Mesodermal cell (in vitro differentiated cells): ENCODE measurements around the gene FAM111A.

Experiments
- H3K27ac ChIP-seq: 2 replicates; pipeline ENCODE4 v1.7.0; 2013; ENCODE audit warnings: mild to moderate bottlenecking, low read depth, low read length, moderate library complexity; ENCODE audit not compliant: severe bottlenecking
- H3K36me3 ChIP-seq: 2 replicates; pipeline ENCODE4 v1.7.1; 2013; ENCODE audit warnings: mild to moderate bottlenecking, low read length, moderate library complexity; ENCODE audit not compliant: control insufficient read depth, insufficient read depth
- H3K4me1 ChIP-seq: one replicate; pipeline ENCODE4 v1.7.1; 2013; ENCODE audit warnings: mild to moderate bottlenecking, low read length; ENCODE audit not compliant: insufficient read depth, control insufficient read depth, poor library complexity, severe bottlenecking
- H3K4me3 ChIP-seq: 2 replicates; pipeline ENCODE4 v1.7.0; 2013; ENCODE audit warnings: low read length, control low read depth, mild to moderate bottlenecking; ENCODE audit not compliant: insufficient read depth, poor library complexity, severe bottlenecking; ENCODE audit errors: extremely low read depth
- H3K9me3 ChIP-seq: 2 replicates; pipeline ENCODE4 v1.7.1; 2013; ENCODE audit warnings: mild to moderate bottlenecking, low read length, moderate library complexity; ENCODE audit not compliant: control insufficient read depth
- WGBS, 2 experiments: methylation state at CpG; one replicate each; pipeline ENCODE4 v1.1.5; 2013; ENCODE audit warnings: missing lambda C conversion rate in 2 of 2; ENCODE audit not compliant: insufficient coverage in 2 of 2; 5-methylcytosine and 5-hydroxymethylcytosine counted together

FAM111A gene

GRCh38 chr11:59144579-59145345 lies 2.1 kb downstream of the FAM111A start:
- Histone ChIP-seq H3K36me3 (no peaks in the 10 kb centered on the region), H3K27ac (no peak overlapping the region), H3K9me3 (no peaks in the 10 kb centered on the region), H3K4me1 (no peaks in the 10 kb centered on the region), H3K4me3 (peak overlapping the region; percentile 21)
- WGBS, 2 experiments, result 8 to 10% methylated on average over 20 to 36 of the region's 39 CpGs

DNA sequence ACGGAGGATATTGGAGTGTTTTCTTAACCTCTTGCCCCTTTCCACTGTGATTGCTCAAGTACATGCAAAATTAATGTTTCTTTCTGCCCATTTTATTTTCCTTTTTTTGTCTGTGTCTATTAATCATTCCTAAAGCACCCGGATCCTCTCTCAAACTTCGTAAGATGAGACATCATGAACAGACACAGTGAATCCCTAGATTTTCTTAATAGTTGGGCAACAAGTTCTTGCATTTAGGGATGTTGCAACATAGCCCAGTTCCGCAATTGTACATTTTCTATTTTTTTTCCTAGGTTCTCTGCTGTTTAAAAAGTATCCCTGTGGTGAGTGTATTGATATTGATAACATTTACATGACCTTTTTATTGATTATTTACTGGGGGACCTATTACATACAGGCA lies 2.9 kb downstream of the FAM111A start:
- WGBS, 2 experiments, result 92% methylated on average over 2 of the region's 4 CpGs; no CpG with 5 or more reads in 1 of the 2 experiments
- no peak overlapping the region for H3K27ac ChIP-seq
- no peak overlapping the region for H3K4me3 ChIP-seq

GRCh38 chr11:59151761-59152160 lies 9.1 kb downstream of the FAM111A start:
- H3K36me3 ChIP-seq, result no peaks in the 10 kb centered on the region
- 67 to 91% methylated on average over 1 of the region's 1 CpG for WGBS, 2 experiments
- no peak overlapping the region for H3K4me3 ChIP-seq
- no peaks in the 10 kb centered on the region for H3K9me3 ChIP-seq
- no peak overlapping the region for H3K27ac ChIP-seq
- H3K4me1 ChIP-seq, result no peaks in the 10 kb centered on the region

More for the DNA sequence above, 2.9 kb downstream of the FAM111A start:
- Histone ChIP-seq H3K36me3 (no peaks in the 10 kb centered on the region), H3K4me1 (no peaks in the 10 kb centered on the region), H3K9me3 (no peaks in the 10 kb centered on the region)

DNA sequence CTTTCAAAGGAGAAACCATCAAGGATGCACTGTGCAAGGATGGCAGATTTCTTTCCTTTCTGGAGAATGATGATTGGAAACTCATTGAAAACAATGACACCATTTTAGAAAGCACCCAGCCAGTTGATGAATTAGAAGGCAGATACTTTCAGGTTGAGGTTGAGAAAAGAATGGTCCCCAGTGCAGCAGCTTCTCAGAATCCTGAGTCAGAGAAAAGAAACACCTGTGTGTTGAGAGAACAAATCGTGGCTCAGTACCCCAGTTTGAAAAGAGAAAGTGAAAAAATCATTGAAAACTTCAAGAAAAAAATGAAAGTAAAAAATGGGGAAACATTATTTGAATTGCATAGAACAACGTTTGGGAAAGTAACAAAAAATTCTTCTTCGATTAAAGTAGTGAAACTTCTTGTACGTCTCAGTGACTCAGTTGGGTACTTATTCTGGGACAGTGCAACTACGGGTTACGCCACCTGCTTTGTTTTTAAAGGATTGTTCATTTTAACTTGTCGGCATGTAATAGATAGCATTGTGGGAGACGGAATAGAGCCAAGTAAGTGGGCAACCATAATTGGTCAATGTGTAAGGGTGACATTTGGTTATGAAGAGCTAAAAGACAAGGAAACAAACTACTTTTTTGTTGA lies 9.8 kb downstream of the FAM111A start:
- Histone ChIP-seq H3K27ac (no peak overlapping the region), H3K4me3 (no peak overlapping the region), H3K9me3 (no peaks in the 10 kb centered on the region), H3K36me3 (no peaks in the 10 kb centered on the region), H3K4me1 (no peaks in the 10 kb centered on the region)
- WGBS, 2 experiments, result 89 to 91% methylated on average over 7 to 8 of the region's 8 CpGs

GRCh38 chr11:59154610-59155009 lies 12.0 kb downstream of the FAM111A start:
- no peaks in the 10 kb centered on the region for H3K9me3 ChIP-seq
- H3K4me3 ChIP-seq, result no peak overlapping the region
- WGBS, 2 experiments, result 70 to 83% methylated on average over 2 of the region's 5 CpGs
- H3K4me1 ChIP-seq, result no peaks in the 10 kb centered on the region
- H3K36me3 ChIP-seq, result no peaks in the 10 kb centered on the region
- no peak overlapping the region for H3K27ac ChIP-seq

DNA sequence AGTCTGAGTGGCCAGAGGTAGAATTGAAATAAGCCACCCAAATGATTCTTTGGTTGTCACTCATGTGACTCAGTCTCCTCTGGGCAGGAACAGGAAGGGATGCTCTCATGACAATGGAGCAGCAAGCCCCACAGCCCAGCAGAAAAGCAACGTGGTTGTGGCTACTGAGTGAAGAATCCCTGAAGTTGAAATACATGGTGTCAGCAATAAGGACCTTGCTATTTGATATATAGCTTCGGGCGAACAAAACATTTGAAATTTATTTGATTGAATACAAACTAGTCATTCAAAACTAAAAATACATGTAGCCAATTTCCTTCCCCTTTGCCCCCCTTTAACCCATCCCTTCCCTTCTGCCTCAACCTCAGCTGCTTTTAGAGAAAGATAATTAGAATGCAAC lies 14.8 kb downstream of the FAM111A start:
- no peaks in the 10 kb centered on the region for H3K4me1 ChIP-seq
- no peak overlapping the region for H3K27ac ChIP-seq
- H3K36me3 ChIP-seq, result no peaks in the 10 kb centered on the region
- no peaks in the 10 kb centered on the region for H3K9me3 ChIP-seq
- 70% methylated on average over 3 of the region's 3 CpGs; no CpG with 5 or more reads in 1 of the 2 experiments for WGBS, 2 experiments
- no peak overlapping the region for H3K4me3 ChIP-seq

DNA sequence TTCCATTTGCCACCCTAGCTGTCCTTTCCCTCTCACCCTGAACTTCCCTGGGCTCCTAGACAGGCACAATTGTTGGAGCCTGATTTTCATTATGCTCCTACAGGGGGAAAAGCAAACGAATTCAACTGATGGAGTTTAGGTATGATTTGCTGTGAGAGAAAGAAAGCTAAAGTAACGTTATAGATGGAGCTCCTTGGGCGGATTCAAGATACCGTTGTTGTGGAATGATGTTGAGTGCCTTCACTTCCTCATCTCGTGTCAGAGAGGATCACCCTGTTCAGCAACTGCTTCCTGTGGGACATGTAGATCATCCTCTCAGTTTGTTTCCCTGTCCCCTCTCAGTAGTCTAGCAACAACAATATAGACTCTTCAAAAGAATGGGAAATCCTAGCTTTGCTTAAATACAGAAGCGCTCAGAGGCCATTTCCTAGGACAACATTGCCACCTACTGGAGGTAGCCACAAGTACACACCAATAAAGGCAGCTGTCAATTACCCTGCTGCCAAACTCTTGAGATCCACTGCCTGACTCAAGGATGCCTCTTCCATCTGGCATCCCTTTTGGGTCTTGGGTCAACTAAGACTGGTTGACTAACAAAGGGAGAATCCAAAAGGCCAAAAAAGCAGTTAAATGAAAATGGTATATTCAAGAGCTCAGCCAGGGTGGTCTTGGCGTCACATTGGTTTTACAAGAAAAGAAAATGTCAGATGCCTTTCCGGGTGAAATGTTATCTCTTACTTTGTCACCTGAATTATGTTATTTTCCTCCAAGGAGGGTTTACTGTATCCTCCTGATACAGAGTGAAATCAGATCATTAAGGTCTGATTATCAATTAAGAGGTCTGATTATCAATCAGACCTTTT lies 15.8 kb downstream of the FAM111A start:
- no peaks in the 10 kb centered on the region for H3K4me1 ChIP-seq
- 56 to 65% methylated on average over 6 to 7 of the region's 8 CpGs for WGBS, 2 experiments

DNA sequence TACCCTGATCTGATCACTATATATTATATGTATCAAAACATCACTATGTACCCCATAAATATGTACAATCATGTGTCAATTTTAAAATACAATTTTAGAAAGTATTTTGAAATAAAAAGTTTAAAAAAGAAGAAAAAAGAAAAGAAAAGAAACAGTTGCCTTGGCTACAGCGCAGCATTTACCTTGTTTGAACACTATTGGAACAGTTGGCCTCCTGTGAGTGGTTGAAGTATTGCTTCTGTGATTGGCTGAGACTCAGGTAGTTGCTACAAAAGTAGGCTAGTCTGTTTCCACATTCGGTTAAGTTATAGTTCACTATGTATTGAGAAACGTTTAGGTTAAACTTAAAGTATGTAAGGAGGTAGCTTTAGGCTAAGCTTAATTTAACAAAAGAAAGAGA lies 21.4 kb downstream of the FAM111A start:
- no peak overlapping the region for H3K27ac ChIP-seq

More for the DNA sequence above, 15.8 kb downstream of the FAM111A start:
- Histone ChIP-seq H3K9me3 (no peaks in the 10 kb centered on the region), H3K36me3 (no peaks in the 10 kb centered on the region), H3K4me3 (no peak overlapping the region), H3K27ac (no peak overlapping the region)

DNA sequence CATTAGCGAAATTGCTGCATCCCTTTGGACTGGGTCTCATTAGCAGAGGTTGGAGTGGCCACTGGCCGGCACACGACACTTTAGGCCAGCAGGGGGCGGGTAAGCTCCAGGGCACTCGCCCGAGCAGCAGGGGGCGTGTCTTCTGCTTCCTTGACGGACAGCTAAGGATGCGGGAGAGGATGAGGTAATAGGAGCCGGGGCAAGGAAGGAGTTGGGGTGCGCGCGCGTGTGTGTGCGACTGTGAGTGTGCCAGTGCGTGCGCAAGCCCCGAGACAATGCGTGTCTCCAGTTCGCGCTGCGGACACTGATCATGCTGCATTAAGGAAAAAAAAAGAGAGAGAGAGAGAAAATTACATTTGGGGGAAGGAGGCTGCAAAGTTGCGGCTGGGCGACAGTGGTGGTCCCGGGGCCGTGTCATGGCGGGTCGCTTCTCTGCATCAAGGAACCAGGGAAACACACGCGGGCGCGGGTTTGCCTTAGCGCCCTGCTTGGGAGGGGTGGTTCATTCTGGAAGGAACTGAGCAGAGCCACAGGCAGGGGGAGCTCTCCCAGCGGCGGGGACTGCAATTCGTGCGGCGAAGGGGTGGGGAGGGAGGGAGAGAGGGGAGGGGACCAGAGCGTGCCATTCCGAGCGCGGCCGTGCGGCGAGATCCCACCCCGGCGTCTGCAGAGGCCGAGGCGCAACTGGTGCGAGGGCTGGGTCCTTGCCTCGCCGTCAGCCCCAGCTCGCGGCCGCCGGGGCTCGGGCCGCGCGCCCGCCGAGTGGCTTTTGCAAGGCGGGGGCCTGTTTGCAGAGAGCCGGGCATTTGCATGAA lies 29.1 kb downstream of the FAM111A start, which contains the start of gene DTX4:
Gene DTX4 (plus strand): TSS at position 625 of the 815 bp plus-strand sequence. CDS start 464 bp downstream, outside the sequence.
- Histone ChIP-seq H3K4me1 (peaks cover 18% of the 10 kb centered on the region), H3K36me3 (no peaks in the 10 kb centered on the region), H3K27ac (peak within 1 kb of the TSS; percentile 92), H3K4me3 (peak within 1 kb of the TSS; percentile 57), H3K9me3 (no peaks in the 10 kb centered on the region)
- WGBS, 2 experiments, result 0 to 1% methylated on average over 45 to 60 of the region's 64 CpGs

More for the DNA sequence above, 21.4 kb downstream of the FAM111A start:
- no peaks in the 10 kb centered on the region for H3K36me3 ChIP-seq
- 67 to 100% methylated on average over 1 of the region's 3 CpGs for WGBS, 2 experiments
- H3K4me3 ChIP-seq, result no peak overlapping the region
- H3K9me3 ChIP-seq, result no peaks in the 10 kb centered on the region
- H3K4me1 ChIP-seq, result no peaks in the 10 kb centered on the region
